K562 (cell line): ENCODE measurements around the gene YPEL1. TPM values are rescaled to one million over a fixed set of nuclear protein-coding genes. Genes with fewer than 3 reads are reported as not detected.
A peak's percentile ranks its signal among the peaks of the same experiment; 100 is the strongest.

Experiments used
- ATAC-seq: fragments of 200-7000 bp; cut with Tn5 transposase; 3 replicates; pipeline ENCODE4 v1.9.1; 2020; ENCODE audit warnings: moderate library complexity
- BruUV-seq: library from RNA; stranded (reverse); fragments of 400-500 nt; replicated peaks from 2 replicates; lab custom pipeline; 2021; lab: Mats Ljungman, UMichigan
- CTCF ChIA-PET: fragments of 300-600 bp; formaldehyde crosslinking; extraction: SDS; loops from one replicate; lab custom pipeline; 2021; ENCODE audit warnings: low intra/inter-chr PET ratio; lab: Yijun Ruan, JAX
- POLR2A ChIA-PET: fragments of 300-600, 350-650 bp; sonication (Branson Sonifier 250); formaldehyde crosslinking; extraction: SDS; loops from one replicate; lab custom pipeline; 2021; ENCODE audit warnings: antibody characterized with exemption, inconsistent platforms; lab: Yijun Ruan, JAX
- DNase-seq, 4 experiments: peaks; one replicate each; pipeline versions ENCODE4 v3.0.0 to v3.0.0-alpha.2; 2011 to 2018; ENCODE audit warnings: low spot score in 3 of 4, mixed read lengths in 3 of 4; ENCODE audit errors: extremely low read depth in 1 of 4
- FAIRE-seq: peaks from 2 replicates; lab custom pipeline; 2011; peaks lifted over from hg19 to GRCh38; lab: Jason Lieb, UNC
- H2AFZ ChIP-seq: 2 replicates; pipeline ENCODE4 v1.6.0; 2011; ENCODE audit warnings: low read depth, low read length, control low read depth, inconsistent platforms
- H3K27ac ChIP-seq: fragments of 200-600 bp; 3 replicates; pipeline ENCODE4 v1.8.0; 2011; ENCODE audit warnings: low read depth, mild to moderate bottlenecking, control low read depth, inconsistent platforms, low read length, moderate library complexity, mixed read lengths; ENCODE audit errors: extremely low read depth
- H3K27me3 ChIP-seq, 2 experiments: fragments of 300-600 bp in 1 of 2; 2 replicates in 1 of 2; 3 replicates in 1 of 2; pipeline versions ENCODE4 v1.6.0 to v1.8.0; 2011; ENCODE audit warnings: inconsistent platforms in 2 of 2, low read length in 2 of 2, mild to moderate bottlenecking in 1 of 2, mixed read lengths in 1 of 2, moderate library complexity in 1 of 2; ENCODE audit not compliant: control insufficient read depth in 2 of 2, insufficient read depth in 2 of 2
- H3K36me3 ChIP-seq: fragments of 300-600 bp; 3 replicates; pipeline ENCODE4 v1.8.0; 2011; ENCODE audit warnings: mild to moderate bottlenecking, low read length, inconsistent platforms; ENCODE audit not compliant: control insufficient read depth, insufficient read depth
- H3K4me1 ChIP-seq, 2 experiments: fragments of 200-600 bp in 1 of 2; replicated peaks in 1 of 2; 2 replicates in 1 of 2; 3 replicates in 1 of 2; pipeline versions ENCODE4 v1.5.1 to v1.8.0; 2011; ENCODE audit warnings: inconsistent platforms in 2 of 2, low read length in 2 of 2, mild to moderate bottlenecking in 1 of 2, mixed read lengths in 1 of 2, moderate library complexity in 1 of 2; ENCODE audit not compliant: control insufficient read depth in 2 of 2, insufficient read depth in 2 of 2
- H3K4me2 ChIP-seq: 2 replicates; pipeline ENCODE4 v1.6.1; 2011; ENCODE audit warnings: low read length, control low read depth, inconsistent platforms, mixed read lengths; ENCODE audit not compliant: insufficient read depth
- H3K4me3 ChIP-seq: fragments of 200-600 bp; sonication (generic), shearing (Covaris generic); 2 replicates; pipeline ENCODE4 v1.5.1; 2016; ENCODE audit warnings: control low read depth, inconsistent platforms
- H3K79me2 ChIP-seq: fragments of 200-600 bp; 3 replicates; pipeline ENCODE4 v1.8.0; 2011; ENCODE audit warnings: low read length, inconsistent platforms; ENCODE audit not compliant: control insufficient read depth, insufficient read depth
- H3K9ac ChIP-seq, 2 experiments: 2 replicates each; pipeline versions ENCODE4 v1.6.0 to v1.6.1; 2011; ENCODE audit warnings: low read depth in 2 of 2, low read length in 2 of 2, control low read depth in 1 of 2, inconsistent platforms in 1 of 2, mild to moderate bottlenecking in 1 of 2, mixed read lengths in 1 of 2; ENCODE audit not compliant: insufficient read depth in 1 of 2
- H3K9me1 ChIP-seq: one replicate; pipeline ENCODE4 v1.6.0; 2011; ENCODE audit warnings: inconsistent platforms, mild to moderate bottlenecking, low read length, moderate library complexity; ENCODE audit not compliant: control insufficient read depth, insufficient read depth
- H3K9me3 ChIP-seq: replicated peaks from 2 replicates; pipeline ENCODE4 v1.5.1; 2011; ENCODE audit warnings: low read depth, low read length, inconsistent platforms; ENCODE audit not compliant: control insufficient read depth, insufficient read depth
- H4K20me1 ChIP-seq: replicated peaks from 2 replicates; pipeline ENCODE4 v1.6.1; 2011; ENCODE audit warnings: low read length, inconsistent platforms, mixed read lengths; ENCODE audit not compliant: control insufficient read depth, insufficient read depth
- CBFA2T3 ChIP-seq: fragments of 450-650 bp; IDR thresholded peaks from 2 replicates; pipeline ENCODE4 v1.6.1; 2017
- DPF2 ChIP-seq: fragments of 450-650 bp; IDR thresholded peaks from 2 replicates; pipeline ENCODE4 v1.6.1; 2016
- GATAD2B ChIP-seq: fragments of 450-650 bp; IDR thresholded peaks from 2 replicates; pipeline ENCODE4 v1.6.1; 2017; ENCODE audit warnings: mild to moderate bottlenecking, borderline replicate concordance
- HDGF ChIP-seq: fragments of 450-650 bp; IDR thresholded peaks from 2 replicates; pipeline ENCODE4 v1.6.1; 2016
- HNRNPLL ChIP-seq: fragments of 200-400 bp; formaldehyde crosslinking; IDR thresholded peaks from 2 replicates; pipeline ENCODE4 v1.6.1; 2017; ENCODE audit warnings: low read length, low read depth, mild to moderate bottlenecking; ENCODE audit not compliant: poor library complexity, severe bottlenecking
- KAT7 ChIP-seq: sonication (generic); formaldehyde crosslinking; IDR thresholded peaks from 2 replicates; pipeline ENCODE4 v1.8.0; 2022; ENCODE audit warnings: missing genetic modification reagents, mild to moderate bottlenecking, borderline replicate concordance
- MAFG ChIP-seq: fragments of 450-650 bp; conservative IDR thresholded peaks from 2 replicates; pipeline ENCODE4 v1.6.1; 2016; ENCODE audit warnings: missing genetic modification characterization, missing compliant biosample characterization
- MECOM ChIP-seq: fragments of 250-450 bp; sonication (Bioruptor Pico); IDR thresholded peaks from 2 replicates; pipeline ENCODE4 v1.8.0; 2022; ENCODE audit warnings: inconsistent platforms
- NKRF ChIP-seq: fragments of 450-650 bp; IDR thresholded peaks from 2 replicates; pipeline ENCODE4 v1.6.1; 2016; ENCODE audit warnings: borderline replicate concordance
- RFX1 ChIP-seq: fragments of 450-650 bp; IDR thresholded peaks from 2 replicates; pipeline ENCODE4 v1.6.1; 2016; ENCODE audit warnings: mild to moderate bottlenecking, moderate library complexity
- TFAP4 ChIP-seq: sonication (generic); formaldehyde crosslinking; IDR thresholded peaks from 2 replicates; pipeline ENCODE4 v1.8.0; 2022; ENCODE audit warnings: missing genetic modification reagents, mild to moderate bottlenecking, moderate library complexity, borderline replicate concordance
- ZBTB11 ChIP-seq, 3 experiments: fragments of 200-800 bp in 1 of 3; fragments of 250-450 bp in 1 of 3; fragments of 450-650 bp in 1 of 3; sonication (Bioruptor Pico) in 1 of 3; sonication (Bioruptor generic) in 1 of 3; formaldehyde crosslinking in 1 of 3; IDR thresholded peaks; 2 replicates each; pipeline versions ENCODE4 v1.6.1 to v1.8.0; 2016 to 2022; ENCODE audit warnings: mild to moderate bottlenecking in 2 of 3, missing genetic modification characterization in 2 of 3, missing compliant biosample characterization in 1 of 3, moderate library complexity in 1 of 3
- ZFPM2 ChIP-seq: fragments of 250-450 bp; sonication (Bioruptor Pico); IDR thresholded peaks from 2 replicates; pipeline ENCODE4 v1.5.1; 2022; ENCODE audit warnings: mild to moderate bottlenecking
- ZNF175 ChIP-seq: fragments of 200-800 bp; sonication (Bioruptor generic); IDR thresholded peaks from 2 replicates; pipeline ENCODE4 v1.6.1; 2016; ENCODE audit warnings: low read depth, mild to moderate bottlenecking, missing genetic modification characterization, missing compliant biosample characterization
- ZNF589 ChIP-seq: fragments of 200-800 bp; sonication (Bioruptor generic); IDR thresholded peaks from 2 replicates; pipeline ENCODE4 v1.6.1; 2016; ENCODE audit warnings: low read depth, missing genetic modification characterization, missing compliant biosample characterization
- ZNF778 ChIP-seq: fragments of 450-650 bp; formaldehyde crosslinking; IDR thresholded peaks from 2 replicates; pipeline ENCODE4 v1.4.0; 2020; ENCODE audit warnings: mild to moderate bottlenecking, moderate library complexity
- WGBS: fragments of 100-300 bp; shearing (Covaris generic); methylation state at CpG from one replicate; pipeline ENCODE4 v1.1.6; 2016; ENCODE audit warnings: low coverage, mixed read lengths; ENCODE audit not compliant: insufficient coverage; ENCODE audit errors: missing lambda C conversion rate; 5-methylcytosine and 5-hydroxymethylcytosine counted together
- in situ Hi-C: fragments of 300-500 bp; cut with MboI; formaldehyde crosslinking; loops from 4 replicates; pipeline ENCODE4 v1.15.0; 2018; ENCODE audit warnings: inconsistent platforms, mixed read lengths
- intact Hi-C: fragments of 100-400 bp; cut with micrococcal nuclease; formaldehyde crosslinking; loops from 2 replicates; pipeline ENCODE4 v1.14.2; 2022
- polyA plus RNA-seq, 8 experiments: library from polyadenylated mRNA; depleted of rRNA in 4 of 8; stranded (reverse) in 5 of 8; unstranded in 3 of 8; fragments of >200 nt; fragmentation: Nextera tagmentation in 2 of 8; fragmentation: Illumina TruSeq in 1 of 8; extraction: Ambion mirVana in 2 of 8; extraction: Trizol in 1 of 8; gene quantifications; 2 replicates each; pipeline versions ENCODE4 v1.2.1 to v1.2.3, GENCODE V29; 2011 to 2014; ENCODE audit warnings: inconsistent platforms in 1 of 8, missing spikeins in 1 of 8
- total RNA-seq, 7 experiments: library from RNA; depleted of rRNA in 6 of 7; stranded (reverse); fragments of >200 nt in 6 of 7; fragmentation: Illumina TruSeq in 2 of 7; extraction: Trizol in 2 of 7; gene quantifications; 2 replicates each; pipeline versions ENCODE4 v1.2.1 to v1.2.3, GENCODE V29; 2011 to 2021; ENCODE audit warnings: low replicate concordance in 1 of 7

YPEL1 gene
- total and polyA plus RNA-seq, 9 of the 15 experiments (the other 6 are each of a cell fraction or from before 2014, with no cell fraction given): 0.07 to 2.2 (median 0.46) TPM

GRCh38 chr22:21710156-21710555, 25.4 kb downstream of the YPEL1 start (continued):
- TF ChIP-seq ZFPM2: no peak
- no peak for TF ChIP-seq TFAP4 (CRISPR knock-in tag)
- no peak for TF ChIP-seq CBFA2T3
- peak; percentile 4 for TF ChIP-seq HNRNPLL
- TF ChIP-seq GATAD2B: no peak
- no peak for TF ChIP-seq HDGF
- TF ChIP-seq RFX1: no peak
- TF ChIP-seq DPF2: no peak
- no peak for TF ChIP-seq MAFG

DNA sequence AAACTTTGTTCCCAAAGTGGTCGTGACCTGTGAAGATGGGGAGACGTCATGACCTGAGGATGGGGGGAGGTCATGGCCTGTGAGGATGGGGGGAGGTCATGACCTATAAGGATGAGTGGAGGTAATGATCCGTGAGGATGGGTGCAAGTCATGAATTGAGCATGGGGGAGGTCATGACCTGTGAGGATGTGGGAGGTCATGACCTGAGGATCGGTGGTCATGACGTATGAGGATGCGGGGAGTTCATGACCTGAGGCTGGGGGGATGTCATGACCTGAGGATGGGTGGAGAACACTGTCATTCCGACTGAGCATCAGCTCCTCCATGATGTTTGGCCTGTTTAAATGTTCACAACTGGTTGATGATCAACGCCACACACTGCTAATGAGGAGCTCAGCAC, 25.9 kb downstream of the YPEL1 start:
- FAIRE-seq: no peak
- no TSS peak for BruUV-seq
- TF ChIP-seq HNRNPLL (peak; percentile 27), MECOM (CRISPR knock-in tag) (no peak), NKRF (no peak), ZNF589 (CRISPR knock-in tag) (no peak), ZBTB11 (CRISPR knock-in tag; IDR thresholded peaks at IDR 0.05) (no peak), ZNF175 (CRISPR knock-in tag) (no peak), HDGF (no peak), ZNF778 (CRISPR knock-in tag) (no peak), KAT7 (CRISPR knock-in tag) (no peak)

More for the DNA sequence above, 25.9 kb downstream of the YPEL1 start:
- H3K27me3 ChIP-seq: peaks cover 35 to 61% of the 10 kb centered on the region in 2 experiments
- H3K4me1 ChIP-seq: peaks cover 14 to 15% of the 10 kb centered on the region in 2 experiments; a peak in 4 of 5 replicates
- H3K79me2 ChIP-seq: no peaks in the 10 kb centered on the region
- ChIA-PET POLR2A (interaction anchor here (0.5 to 7.5 kb wide), 16 partner anchors 9 to 244 kb away, joined by 3 to 71 read pairs (median 4); partner anchors contain the start of gene PPIL2), CTCF (interaction anchor here (5.8 to 12.1 kb wide), 2 partner anchors 229 to 238 kb away, joined by 42 to 609 read pairs; no protein-coding TSS in a partner anchor)
- no peak overlapping the region for H2AFZ ChIP-seq
- H3K9ac ChIP-seq: no peak overlapping the region
- no peak overlapping the region for H3K27ac ChIP-seq
- H3K9me3 ChIP-seq: no peaks in the 10 kb centered on the region
- no peak for ATAC-seq
- in situ Hi-C loops: loop anchor here (5.0 kb wide), 1 partner anchor 238 kb away; no protein-coding TSS in a partner anchor
- intact Hi-C loops: loop anchor here (5.0 kb wide), 6 partner anchors 68 to 493 kb away; no protein-coding TSS in a partner anchor
- H3K9me1 ChIP-seq: no peaks in the 10 kb centered on the region
- H4K20me1 ChIP-seq: peaks cover 32% of the 10 kb centered on the region
- no peak overlapping the region for H3K4me3 ChIP-seq
- WGBS: 4% methylated on average over 8 of the region's 8 CpGs
- no peak overlapping the region for H3K4me2 ChIP-seq
- no peaks in the 10 kb centered on the region for H3K36me3 ChIP-seq
- peak in 1 of 4 experiments; percentile 59 for DNase-seq
